ENCODE data around the gene ZMAT3.

GRCh38 chr3:179056326-179056725, 15.3 kb downstream of the ZMAT3 start:
- TF ChIP-seq ZFX (IDR thresholded peaks at IDR 0.05), result no peak
- TF ChIP-seq, protein P1, sequence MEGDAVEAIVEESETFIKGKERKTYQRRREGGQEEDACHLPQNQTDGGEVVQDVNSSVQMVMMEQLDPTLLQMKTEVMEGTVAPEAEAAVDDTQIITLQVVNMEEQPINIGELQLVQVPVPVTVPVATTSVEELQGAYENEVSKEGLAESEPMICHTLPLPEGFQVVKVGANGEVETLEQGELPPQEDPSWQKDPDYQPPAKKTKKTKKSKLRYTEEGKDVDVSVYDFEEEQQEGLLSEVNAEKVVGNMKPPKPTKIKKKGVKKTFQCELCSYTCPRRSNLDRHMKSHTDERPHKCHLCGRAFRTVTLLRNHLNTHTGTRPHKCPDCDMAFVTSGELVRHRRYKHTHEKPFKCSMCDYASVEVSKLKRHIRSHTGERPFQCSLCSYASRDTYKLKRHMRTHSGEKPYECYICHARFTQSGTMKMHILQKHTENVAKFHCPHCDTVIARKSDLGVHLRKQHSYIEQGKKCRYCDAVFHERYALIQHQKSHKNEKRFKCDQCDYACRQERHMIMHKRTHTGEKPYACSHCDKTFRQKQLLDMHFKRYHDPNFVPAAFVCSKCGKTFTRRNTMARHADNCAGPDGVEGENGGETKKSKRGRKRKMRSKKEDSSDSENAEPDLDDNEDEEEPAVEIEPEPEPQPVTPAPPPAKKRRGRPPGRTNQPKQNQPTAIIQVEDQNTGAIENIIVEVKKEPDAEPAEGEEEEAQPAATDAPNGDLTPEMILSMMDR (conservative IDR thresholded peaks at IDR 0.05), result no peak
